T-helper 1 cell (primary cell): ENCODE results near the gene MGAT5.

ENCODE experiments used
- DNase-seq, 5 donors: peaks; one replicate each; pipeline ENCODE4 v3.0.0-alpha.2; 2012 to 2020

MGAT5 gene

GRCh38 chr2:134479696-134480330 is 225.9 kb downstream of the MGAT5 start:
- DNase-seq = no peak

- no peak for DNase-seq
Measured at GRCh38 chr2:134482131-134482723, 228.4 kb downstream of the MGAT5 start.

- no peak for DNase-seq
Measured at GRCh38 chr2:134482766-134483340, 229.0 kb downstream of the MGAT5 start.

- no peak for DNase-seq
Measured at GRCh38 chr2:134489732-134490384, 236.0 kb downstream of the MGAT5 start.

- no peak for DNase-seq
Measured at GRCh38 chr2:134490559-134490958, 236.7 kb downstream of the MGAT5 start.

GRCh38 chr2:134491022-134491421 is 237.2 kb downstream of the MGAT5 start:
- DNase-seq = no peak

- peak in 1 of 5 donors; percentile 1 for DNase-seq
Measured at GRCh38 chr2:134491771-134492441, 238.0 kb downstream of the MGAT5 start.

- no peak for DNase-seq
Measured at GRCh38 chr2:134493797-134494196, 239.9 kb downstream of the MGAT5 start.

- no peak for DNase-seq
Measured at GRCh38 chr2:134498654-134499053, 244.8 kb downstream of the MGAT5 start.

- no peak for DNase-seq
Measured at GRCh38 chr2:134499307-134499926, 245.5 kb downstream of the MGAT5 start.

GRCh38 chr2:134500211-134500935 is 246.5 kb downstream of the MGAT5 start:
- DNase-seq = no peak

- no peak for DNase-seq
Measured at GRCh38 chr2:134501476-134502091, 247.7 kb downstream of the MGAT5 start.

- no peak for DNase-seq
Measured at GRCh38 chr2:134502104-134502503, 248.2 kb downstream of the MGAT5 start.
